Choroid plexus epithelial cell (primary cell): ENCODE results near the gene TTBK2.

ENCODE experiments used
- DNase-seq: peaks from one replicate; pipeline ENCODE4 v3.0.0-alpha.2; 2010; ENCODE audit warnings: low read depth
- H3K4me3 ChIP-seq: 2 replicates; pipeline ENCODE4 v1.5.1; 2011; ENCODE audit warnings: low read depth, mild to moderate bottlenecking, control low read depth, low read length, moderate library complexity
- CTCF ChIP-seq: conservative IDR thresholded peaks from 2 replicates; pipeline ENCODE4 v1.5.1; 2011; ENCODE audit warnings: low read depth, mild to moderate bottlenecking, control low read depth, inconsistent platforms, low read length, moderate library complexity

Gene TTBK2

GRCh38 chr15:42695527-42696071 lies 225.0 kb downstream of the TTBK2 start:
- H3K4me3 ChIP-seq: no peak overlapping the region
- no peak for TF ChIP-seq CTCF
- no peak for DNase-seq

GRCh38 chr15:42694398-42694797 lies 226.2 kb downstream of the TTBK2 start:
- DNase-seq: no peak
- no peak for TF ChIP-seq CTCF
- no peak overlapping the region for H3K4me3 ChIP-seq

- TF ChIP-seq CTCF: no peak
- H3K4me3 ChIP-seq: no peak overlapping the region
- no peak for DNase-seq
These were observed 226.6 kb downstream of the TTBK2 start for GRCh38 chr15:42693942-42694341.

GRCh38 chr15:42693496-42693895 lies 227.1 kb downstream of the TTBK2 start:
- no peak for TF ChIP-seq CTCF
- no peak for DNase-seq
- no peak overlapping the region for H3K4me3 ChIP-seq

- TF ChIP-seq CTCF: no peak
These were observed 227.6 kb downstream of the TTBK2 start for GRCh38 chr15:42692997-42693396.

GRCh38 chr15:42692536-42692935 lies 228.0 kb downstream of the TTBK2 start:
- TF ChIP-seq CTCF: no peak
- DNase-seq: no peak
- H3K4me3 ChIP-seq: no peak overlapping the region

More at GRCh38 chr15:42692997-42693396, 227.6 kb downstream of the TTBK2 start:
- H3K4me3 ChIP-seq: no peak overlapping the region
- no peak for DNase-seq

GRCh38 chr15:42691770-42692169 lies 228.8 kb downstream of the TTBK2 start:
- TF ChIP-seq CTCF: no peak
- no peak overlapping the region for H3K4me3 ChIP-seq
- no peak for DNase-seq
